ENCODE data around the gene IQCE. TPM values are rescaled to one million over a fixed set of nuclear protein-coding genes. Genes with fewer than 3 reads are reported as not detected.

Gene IQCE

Small RNA genes within 50 kb of the gene (small RNA-seq; reads per million reads assigned to genes)
- gene MIR4648 (ENCODE audit: low read depth) = not detected
